ENCODE results near the gene FABP7. TPM values are rescaled to one million over a fixed set of nuclear protein-coding genes. Genes with fewer than 3 reads are reported as not detected.

Gene FABP7
- total and polyA plus RNA-seq, 2 donors from 2014 or later: not detected

- Histone ChIP-seq H3K9ac (ENCODE audit: low read length in 3 of 3) (no peak overlapping the region), H3K27ac (ENCODE audit: low read depth in 2 of 2, low read length in 2 of 2) (no peak overlapping the region), H3K4me1 (ENCODE audit: control insufficient read depth in 2 of 3, insufficient read depth in 2 of 3, low read depth in 1 of 3, low read length in 3 of 3) (peaks cover 0 to under 1% (median 0%) of the 10 kb centered on the region in 3 donors), H3K27me3 (ENCODE audit: control insufficient read depth, insufficient read depth, low read length) (no peaks in the 10 kb centered on the region), H3K9me3 (ENCODE audit: control insufficient read depth in 2 of 3, insufficient read depth in 1 of 3, low read length in 3 of 3) (no peaks in the 10 kb centered on the region), H3K36me3 (ENCODE audit: control insufficient read depth in 2 of 3, insufficient read depth in 3 of 3, low read length in 3 of 3) (no peaks in the 10 kb centered on the region), H3K4me3 (ENCODE audit: low read length in 3 of 3) (no peak overlapping the region)
- TF ChIP-seq, protein P1, sequence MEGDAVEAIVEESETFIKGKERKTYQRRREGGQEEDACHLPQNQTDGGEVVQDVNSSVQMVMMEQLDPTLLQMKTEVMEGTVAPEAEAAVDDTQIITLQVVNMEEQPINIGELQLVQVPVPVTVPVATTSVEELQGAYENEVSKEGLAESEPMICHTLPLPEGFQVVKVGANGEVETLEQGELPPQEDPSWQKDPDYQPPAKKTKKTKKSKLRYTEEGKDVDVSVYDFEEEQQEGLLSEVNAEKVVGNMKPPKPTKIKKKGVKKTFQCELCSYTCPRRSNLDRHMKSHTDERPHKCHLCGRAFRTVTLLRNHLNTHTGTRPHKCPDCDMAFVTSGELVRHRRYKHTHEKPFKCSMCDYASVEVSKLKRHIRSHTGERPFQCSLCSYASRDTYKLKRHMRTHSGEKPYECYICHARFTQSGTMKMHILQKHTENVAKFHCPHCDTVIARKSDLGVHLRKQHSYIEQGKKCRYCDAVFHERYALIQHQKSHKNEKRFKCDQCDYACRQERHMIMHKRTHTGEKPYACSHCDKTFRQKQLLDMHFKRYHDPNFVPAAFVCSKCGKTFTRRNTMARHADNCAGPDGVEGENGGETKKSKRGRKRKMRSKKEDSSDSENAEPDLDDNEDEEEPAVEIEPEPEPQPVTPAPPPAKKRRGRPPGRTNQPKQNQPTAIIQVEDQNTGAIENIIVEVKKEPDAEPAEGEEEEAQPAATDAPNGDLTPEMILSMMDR (IDR thresholded peaks at IDR 0.05; ENCODE audit: borderline replicate concordance, extremely low read depth, insufficient read depth): no peak
- DNase-seq (no peak), FAIRE-seq (no peak)
- intact Hi-C loops (cut with DNase I): no loop called here
These were observed 3.5 kb upstream of the FABP7 start for GRCh38 chr6:122775975-122776374.

- no peaks in the 10 kb centered on the region for H3K27me3 ChIP-seq (ENCODE audit: control insufficient read depth, insufficient read depth, low read length)
- H3K4me1 ChIP-seq (ENCODE audit: control insufficient read depth in 2 of 3, insufficient read depth in 2 of 3, low read depth in 1 of 3, low read length in 3 of 3): no peaks in the 10 kb centered on the region
- H3K27ac ChIP-seq (ENCODE audit: low read depth in 2 of 2, low read length in 2 of 2): no peak overlapping the region
- FAIRE-seq (no peak), DNase-seq (no peak)
- H3K4me3 ChIP-seq (ENCODE audit: low read length in 3 of 3): no peak overlapping the region
- no peaks in the 10 kb centered on the region for H3K36me3 ChIP-seq (ENCODE audit: control insufficient read depth in 2 of 3, insufficient read depth in 3 of 3, low read length in 3 of 3)
- H3K9ac ChIP-seq (ENCODE audit: low read length in 3 of 3): no peak overlapping the region
- TF ChIP-seq, protein P1 (IDR thresholded peaks at IDR 0.05; ENCODE audit: borderline replicate concordance, extremely low read depth, insufficient read depth): no peak
- intact Hi-C loops (cut with DNase I): no loop called here
- no peaks in the 10 kb centered on the region for H3K9me3 ChIP-seq (ENCODE audit: control insufficient read depth in 2 of 3, insufficient read depth in 1 of 3, low read length in 3 of 3)
These were observed 1.2 kb upstream of the FABP7 start for GRCh38 chr6:122778302-122778701.

GRCh38 chr6:122778985-122779661 lies 393 bp upstream of the FABP7 start:
- H3K4me3 ChIP-seq (ENCODE audit: low read length in 3 of 3): no peak overlapping the region
- H3K27me3 ChIP-seq (ENCODE audit: control insufficient read depth, insufficient read depth, low read length): no peaks in the 10 kb centered on the region
- TF ChIP-seq, protein P1 (IDR thresholded peaks at IDR 0.05; ENCODE audit: borderline replicate concordance, extremely low read depth, insufficient read depth): no peak
- intact Hi-C loops (cut with DNase I): no loop called here
- DNase-seq (peak in 3 of 5 donors; percentile 19 to 40 (median 21)), FAIRE-seq (no peak)
- H3K4me1 ChIP-seq (ENCODE audit: control insufficient read depth in 2 of 3, insufficient read depth in 2 of 3, low read depth in 1 of 3, low read length in 3 of 3): no peaks in the 10 kb centered on the region
- H3K9ac ChIP-seq (ENCODE audit: low read length in 3 of 3): no peak overlapping the region
- H3K9me3 ChIP-seq (ENCODE audit: control insufficient read depth in 2 of 3, insufficient read depth in 1 of 3, low read length in 3 of 3): no peaks in the 10 kb centered on the region
- no peaks in the 10 kb centered on the region for H3K36me3 ChIP-seq (ENCODE audit: control insufficient read depth in 2 of 3, insufficient read depth in 3 of 3, low read length in 3 of 3)
- no peak overlapping the region for H3K27ac ChIP-seq (ENCODE audit: low read depth in 2 of 2, low read length in 2 of 2)

- TF ChIP-seq, protein P1 (IDR thresholded peaks at IDR 0.05; ENCODE audit: borderline replicate concordance, extremely low read depth, insufficient read depth): no peak
- Histone ChIP-seq H3K9ac (ENCODE audit: low read length in 3 of 3) (no peak overlapping the region), H3K27ac (ENCODE audit: low read depth in 2 of 2, low read length in 2 of 2) (no peak overlapping the region)
These were observed 598 bp downstream of the FABP7 start for GRCh38 chr6:122780114-122780513.

More at GRCh38 chr6:122780114-122780513, 598 bp downstream of the FABP7 start:
- no peaks in the 10 kb centered on the region for H3K36me3 ChIP-seq (ENCODE audit: control insufficient read depth in 2 of 3, insufficient read depth in 3 of 3, low read length in 3 of 3)
- no peaks in the 10 kb centered on the region for H3K27me3 ChIP-seq (ENCODE audit: control insufficient read depth, insufficient read depth, low read length)
- FAIRE-seq: no peak
- intact Hi-C loops (cut with DNase I): no loop called here
- H3K4me1 ChIP-seq (ENCODE audit: control insufficient read depth in 2 of 3, insufficient read depth in 2 of 3, low read depth in 1 of 3, low read length in 3 of 3): no peaks in the 10 kb centered on the region
- no peak overlapping the region for H3K4me3 ChIP-seq (ENCODE audit: low read length in 3 of 3)
- no peaks in the 10 kb centered on the region for H3K9me3 ChIP-seq (ENCODE audit: control insufficient read depth in 2 of 3, insufficient read depth in 1 of 3, low read length in 3 of 3)
- DNase-seq: no peak

Data from kidney (tissue), 14 donors.